Central memory CD8-positive, alpha-beta T cell (primary cell): Measurements from ENCODE around the gene DPH5.
"Not testable (repeated sequence)": the region's sequence is repeated elsewhere in the genome, so short reads cannot be mapped to it uniquely, and the experiment has no call there.

ENCODE experiments used
- ATAC-seq: fragments of 150-1000 bp; cut with Tn5 transposase; replicated peaks from 2 replicates; pipeline ENCODE4 v1.10.0; 2022; ENCODE audit warnings: mild to moderate bottlenecking, moderate FRiP score, moderate number of reproducible peaks; ENCODE audit not compliant: poor library complexity, severe bottlenecking; ENCODE audit errors: extremely low read depth
- DNase-seq, 2 donors: peaks; one replicate each; pipeline ENCODE4 v3.0.0; 2021; ENCODE audit warnings: low spot score in 2 of 2
- H3K27ac Mint-ChIP-seq: one replicate; pipeline ENCODE4 v1.8.0; 2022; ENCODE audit warnings: low read depth, mild to moderate bottlenecking, moderate library complexity, mixed read lengths
- H3K27me3 Mint-ChIP-seq: one replicate; pipeline ENCODE4 v1.8.0; 2022; ENCODE audit warnings: mixed read lengths
- H3K36me3 Mint-ChIP-seq: one replicate; pipeline ENCODE4 v1.8.0; 2022; ENCODE audit warnings: mild to moderate bottlenecking, moderate library complexity, mixed read lengths; ENCODE audit not compliant: insufficient read depth
- H3K4me1 Mint-ChIP-seq: one replicate; pipeline ENCODE4 v1.8.0; 2022; ENCODE audit warnings: mixed read lengths
- H3K4me3 Mint-ChIP-seq: one replicate; pipeline ENCODE4 v1.8.0; 2022; ENCODE audit warnings: mild to moderate bottlenecking, moderate library complexity, mixed read lengths
- H3K9me3 Mint-ChIP-seq: one replicate; pipeline ENCODE4 v1.8.0; 2022; ENCODE audit warnings: mixed read lengths

Gene DPH5

GRCh38 chr1:100947816-100948215, 77.8 kb downstream of the DPH5 start:
- not testable (repeated sequence) for H3K27me3 Mint-ChIP-seq, ATAC-seq, DNase-seq
- H3K9me3 Mint-ChIP-seq: peaks cover 32% of the 10 kb centered on the region
- H3K36me3 Mint-ChIP-seq: peaks cover 17% of the 10 kb centered on the region
- peak overlapping the region; percentile 91 for H3K27ac Mint-ChIP-seq
- peaks cover 59% of the 10 kb centered on the region for H3K4me1 Mint-ChIP-seq
- peak overlapping the region; percentile 35 for H3K4me3 Mint-ChIP-seq

GRCh38 chr1:100946064-100946463, 79.5 kb downstream of the DPH5 start:
- not testable (repeated sequence) for H3K4me3 Mint-ChIP-seq, H3K27ac Mint-ChIP-seq, DNase-seq, ATAC-seq, H3K27me3 Mint-ChIP-seq
- Mint-ChIP-seq H3K9me3 (peaks cover 33% of the 10 kb centered on the region), H3K36me3 (peaks cover 20% of the 10 kb centered on the region), H3K4me1 (peaks cover 64% of the 10 kb centered on the region)

- Mint-ChIP-seq H3K27ac (no peak overlapping the region), H3K36me3 (peaks cover 14% of the 10 kb centered on the region), H3K9me3 (peaks cover 26% of the 10 kb centered on the region), H3K4me1 (peaks cover 47% of the 10 kb centered on the region), H3K4me3 (no peak overlapping the region), H3K27me3 (no peaks in the 10 kb centered on the region)
- DNase-seq (no peak), ATAC-seq (no peak)
These were observed 82.1 kb downstream of the DPH5 start for GRCh38 chr1:100943533-100943932.

DNA sequence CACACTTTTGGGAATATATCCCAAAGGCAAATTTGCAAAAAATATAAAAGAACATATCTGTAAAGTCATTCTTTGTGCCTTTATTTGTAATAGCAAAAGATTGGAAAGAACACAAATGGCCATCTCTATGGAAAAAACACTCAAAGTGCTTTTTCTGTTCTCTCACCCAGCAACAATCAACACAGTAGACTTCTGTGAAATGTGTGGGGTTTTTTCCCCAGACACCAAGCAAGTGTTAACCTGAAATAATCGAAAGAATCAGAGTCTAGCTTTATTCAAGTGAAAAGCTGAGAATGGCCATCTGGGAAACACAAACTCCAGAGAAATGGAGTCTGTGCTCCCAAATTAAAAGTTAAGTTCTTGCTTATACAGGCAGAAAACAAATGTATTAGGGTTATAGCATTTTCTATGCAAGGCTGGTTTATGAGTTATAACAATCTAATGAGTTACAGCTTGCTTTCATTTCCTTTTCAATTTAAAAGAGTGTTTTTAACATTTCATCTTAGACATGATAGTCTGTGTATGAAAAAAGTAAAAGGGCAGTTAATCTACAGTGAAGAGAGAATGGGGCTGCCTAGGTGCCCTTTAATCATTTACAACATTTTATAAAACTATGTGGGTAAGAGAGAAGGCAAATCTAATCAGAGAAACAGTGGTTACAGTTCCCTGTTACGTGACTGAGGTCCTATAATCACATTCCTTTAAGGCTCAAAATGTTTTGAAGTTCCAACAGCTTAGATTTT, 83.1 kb downstream of the DPH5 start:
- Mint-ChIP-seq H3K27me3 (no peaks in the 10 kb centered on the region), H3K4me1 (peaks cover 40% of the 10 kb centered on the region), H3K4me3 (peak overlapping the region; percentile 59), H3K36me3 (peaks cover 13% of the 10 kb centered on the region), H3K27ac (peak overlapping the region; percentile 86), H3K9me3 (peaks cover 18% of the 10 kb centered on the region)
- DNase-seq (no peak), ATAC-seq (peak; percentile 46)

- Mint-ChIP-seq H3K4me1 (peaks cover 36% of the 10 kb centered on the region), H3K4me3 (peak overlapping the region; percentile 59), H3K36me3 (peaks cover 13% of the 10 kb centered on the region), H3K27ac (peak overlapping the region; percentile 86), H3K9me3 (peaks cover 10% of the 10 kb centered on the region), H3K27me3 (no peaks in the 10 kb centered on the region)
- DNase-seq (no peak), ATAC-seq (no peak)
These were observed 83.9 kb downstream of the DPH5 start for GRCh38 chr1:100941580-100942216.

DNA sequence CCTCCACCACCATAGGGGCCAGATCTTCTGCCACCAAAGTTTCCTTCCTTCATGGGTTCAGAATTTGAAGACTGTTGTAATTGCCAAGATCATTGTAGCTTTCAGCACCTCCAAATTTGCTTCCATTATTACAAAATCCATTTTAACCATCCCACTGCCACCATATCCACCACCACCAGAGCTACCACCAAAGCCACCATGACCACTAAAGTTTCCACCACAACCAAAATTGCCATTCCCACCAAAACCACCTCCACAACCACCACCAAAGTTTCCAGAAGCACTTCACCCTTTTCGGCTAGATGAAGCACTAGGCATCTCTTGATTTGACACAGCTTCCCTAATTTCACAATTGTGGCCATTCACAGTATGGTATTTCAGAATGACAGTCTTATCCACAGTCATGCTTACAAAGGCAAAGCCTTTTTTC, 84.5 kb downstream of the DPH5 start:
- Mint-ChIP-seq H3K27ac (peak overlapping the region; percentile 86), H3K4me1 (peaks cover 42% of the 10 kb centered on the region), H3K9me3 (peaks cover 10% of the 10 kb centered on the region), H3K27me3 (no peaks in the 10 kb centered on the region), H3K36me3 (peaks cover 13% of the 10 kb centered on the region), H3K4me3 (peak overlapping the region; percentile 31)
- ATAC-seq (no peak), DNase-seq (no peak)
